CD4-positive, alpha-beta T cell treated with Interleukin-10 for 1 hour (primary cell): ENCODE results near the gene MTUS2.

Experiments used
- DNase-seq: peaks from one replicate; pipeline ENCODE4 v3.0.0-alpha.2; 2020

The MTUS2 gene

DNA sequence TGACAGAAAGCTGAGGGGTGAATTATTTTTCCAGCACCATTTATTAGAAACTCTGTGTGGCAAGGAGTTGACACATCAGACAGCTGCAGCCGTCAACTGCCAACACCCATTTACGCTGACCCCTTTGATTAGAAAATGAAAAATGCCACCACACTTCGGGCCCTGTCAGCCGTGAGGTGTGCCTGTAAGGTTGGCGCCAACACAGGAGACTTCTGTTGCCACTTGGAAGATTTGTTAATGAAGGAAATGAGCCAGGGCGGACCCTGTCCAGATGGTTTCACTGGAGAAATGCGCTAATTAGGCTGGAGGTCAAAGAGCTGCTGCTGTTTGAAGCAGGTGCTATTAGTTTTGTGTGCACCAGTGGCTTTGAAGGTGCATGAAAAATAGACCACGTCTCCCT is 297.5 kb downstream of the MTUS2 start:
- no peak for DNase-seq

DNA sequence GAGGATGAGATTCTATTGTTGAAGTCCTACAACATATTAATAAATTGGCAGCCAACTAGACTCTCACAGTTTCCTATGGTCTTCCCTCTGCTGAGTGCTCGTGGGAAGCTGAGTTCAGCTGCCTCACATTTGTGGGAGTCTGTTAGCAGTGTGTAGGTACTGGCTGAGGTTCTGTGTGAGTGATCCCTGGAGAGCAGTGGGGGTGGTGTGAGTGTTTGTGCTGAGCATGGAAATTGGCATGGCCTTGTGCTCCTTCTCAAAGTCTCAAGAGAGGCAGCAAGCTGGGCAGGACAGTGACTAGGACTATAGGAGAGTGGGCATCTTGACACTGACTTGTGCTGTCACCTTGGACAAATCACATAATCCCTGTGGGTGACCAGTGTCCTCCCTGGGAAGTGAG is 298.3 kb downstream of the MTUS2 start:
- no peak for DNase-seq

DNA sequence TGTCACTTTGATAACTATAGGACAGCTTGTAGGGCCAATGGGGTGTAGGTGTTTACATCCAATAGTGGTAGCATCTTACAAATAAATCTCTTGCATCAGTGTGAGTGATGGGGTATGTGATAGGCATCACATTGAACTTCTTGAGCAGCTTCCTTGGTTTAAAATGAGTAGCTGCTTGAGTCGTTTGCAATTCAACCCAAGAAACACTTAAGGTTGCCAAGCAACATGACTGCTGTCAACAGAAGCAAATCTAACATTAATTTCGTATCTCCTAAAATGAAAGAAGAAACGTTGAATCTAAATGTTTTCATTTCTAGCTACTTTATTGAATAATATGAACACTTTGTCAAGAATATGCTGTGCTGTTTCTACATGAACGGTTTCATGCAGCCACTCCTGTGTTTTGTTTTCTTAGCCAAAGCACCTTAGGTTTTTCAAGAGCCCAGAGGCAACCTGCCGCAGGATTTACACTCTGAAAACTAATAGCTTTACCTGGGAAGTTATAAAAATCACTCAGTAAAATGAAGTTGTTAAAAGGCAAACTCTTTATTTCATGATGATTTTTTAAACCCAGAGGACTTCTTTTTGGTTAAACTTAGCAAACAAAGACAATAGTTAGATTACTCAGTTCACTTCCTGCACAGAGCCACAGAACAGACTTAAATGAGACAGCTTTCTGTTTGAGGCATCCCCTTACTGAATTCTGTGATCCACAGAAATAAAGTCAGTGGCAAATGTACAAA is 305.2 kb downstream of the MTUS2 start:
- peak; percentile 55 for DNase-seq

DNA sequence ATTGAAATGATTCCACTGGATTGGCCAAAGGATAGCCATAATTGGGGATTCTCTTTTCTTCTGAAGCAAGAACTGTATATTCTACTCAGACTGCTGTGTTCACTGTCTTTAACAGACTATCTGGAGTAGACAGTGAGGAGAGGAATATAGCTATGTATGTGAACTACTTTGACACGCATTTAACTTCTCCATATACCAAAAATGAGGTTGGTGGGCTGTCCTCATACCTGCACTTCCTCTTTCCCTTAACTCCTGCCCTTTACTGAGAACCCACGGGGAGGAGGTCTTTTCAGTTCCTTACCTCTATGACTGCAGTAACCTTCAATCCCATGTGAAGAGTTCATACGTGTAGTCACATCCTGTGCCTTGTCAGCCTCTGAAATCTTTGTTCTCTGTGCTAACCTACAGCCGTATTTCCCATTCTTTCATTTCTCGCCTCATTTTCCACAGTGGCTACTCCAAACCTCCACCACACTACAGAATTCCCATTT is 305.8 kb downstream of the MTUS2 start:
- peak; percentile 35 for DNase-seq

DNA sequence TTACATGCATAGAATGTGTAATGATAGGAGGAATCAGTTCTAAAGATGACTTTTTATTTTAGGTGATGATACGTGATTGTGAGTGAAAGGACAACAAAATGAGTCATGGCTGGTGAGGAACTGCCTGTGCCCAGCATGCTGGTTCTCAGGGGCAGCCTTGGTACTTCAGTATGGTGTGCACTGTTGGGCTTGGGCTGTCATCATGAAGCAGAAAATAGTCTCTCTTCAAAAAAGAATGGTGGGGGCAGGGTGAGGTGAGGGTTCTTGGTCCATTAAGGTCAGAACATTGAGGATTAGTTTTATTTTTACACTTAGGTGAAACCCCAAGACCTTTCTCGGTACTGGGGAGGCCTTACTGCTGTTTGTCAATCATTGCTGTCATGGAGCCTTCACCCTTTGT is 309.5 kb downstream of the MTUS2 start:
- DNase-seq, result no peak

DNA sequence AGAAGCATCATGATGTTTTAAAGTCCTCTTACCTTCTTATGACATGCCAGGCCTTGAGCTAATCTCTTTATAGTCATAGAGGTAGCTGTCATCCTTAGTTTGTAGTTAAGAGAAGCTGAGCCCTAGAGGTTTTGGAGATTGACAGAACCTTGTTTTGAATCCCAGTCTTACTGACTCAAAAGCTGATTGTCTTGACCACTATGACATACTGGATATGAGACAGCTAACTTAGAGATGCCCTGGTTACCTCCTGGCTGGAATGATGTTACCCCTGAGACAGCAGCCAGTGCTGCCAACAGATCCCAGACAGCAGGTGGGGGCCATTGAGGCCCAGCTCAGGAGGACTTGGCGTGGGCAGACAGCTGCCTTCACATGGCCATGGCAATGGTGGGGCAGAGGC is 311.0 kb downstream of the MTUS2 start:
- no peak for DNase-seq

DNA sequence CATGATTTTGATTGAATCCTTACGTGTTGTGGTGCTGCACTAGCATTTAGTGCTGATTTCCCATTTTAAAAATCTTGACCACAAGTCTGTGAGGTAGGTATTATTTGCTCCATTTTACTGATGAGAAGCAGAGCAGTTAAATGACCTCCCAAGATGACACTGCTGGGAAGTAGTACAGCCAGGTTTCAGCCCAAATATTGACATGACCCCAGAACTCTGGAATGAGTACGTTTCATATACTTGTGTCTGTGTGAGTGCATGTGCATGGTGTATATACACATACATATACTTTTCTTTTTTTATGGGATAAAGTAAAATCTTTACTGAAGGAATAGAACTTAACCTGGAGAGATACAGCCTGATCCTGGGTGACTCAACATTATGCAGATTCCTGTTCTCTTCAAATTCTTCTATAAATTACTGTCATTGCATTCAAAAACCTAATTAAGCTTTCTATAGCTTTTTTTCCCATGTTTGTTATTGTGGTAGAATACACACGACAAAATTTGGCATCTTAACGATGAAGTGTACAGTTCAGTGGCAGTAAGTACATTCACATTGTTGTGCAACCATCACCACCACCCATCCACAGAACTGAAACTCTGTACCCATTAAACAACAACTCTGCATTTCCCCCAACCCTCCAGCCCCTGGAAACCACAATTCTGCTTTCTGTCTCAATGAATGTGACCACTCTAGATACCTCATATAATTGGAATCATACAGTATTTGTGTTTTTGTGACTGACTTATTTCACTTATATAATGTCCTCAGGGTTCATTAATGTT is 311.9 kb downstream of the MTUS2 start:
- no peak for DNase-seq

DNA sequence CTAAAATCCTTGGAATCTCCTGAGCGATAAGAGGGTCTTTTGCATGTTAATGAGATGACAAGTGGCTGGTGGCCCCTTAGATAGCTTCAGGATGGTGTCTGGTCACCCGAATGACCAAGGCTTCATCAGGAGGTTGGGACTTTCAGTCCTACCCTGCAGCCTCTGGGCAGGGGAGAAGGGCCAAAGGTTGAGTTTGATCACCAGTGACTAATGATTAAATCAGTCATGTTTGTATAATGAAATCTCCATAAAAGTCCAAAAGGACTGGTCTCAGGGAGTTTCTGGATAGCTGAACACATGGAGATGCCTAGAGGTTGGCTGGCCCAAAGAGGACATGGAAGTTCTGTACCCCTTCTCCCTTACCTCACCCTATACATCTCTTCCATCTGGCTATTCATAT is 316.2 kb downstream of the MTUS2 start:
- DNase-seq, result no peak

DNA sequence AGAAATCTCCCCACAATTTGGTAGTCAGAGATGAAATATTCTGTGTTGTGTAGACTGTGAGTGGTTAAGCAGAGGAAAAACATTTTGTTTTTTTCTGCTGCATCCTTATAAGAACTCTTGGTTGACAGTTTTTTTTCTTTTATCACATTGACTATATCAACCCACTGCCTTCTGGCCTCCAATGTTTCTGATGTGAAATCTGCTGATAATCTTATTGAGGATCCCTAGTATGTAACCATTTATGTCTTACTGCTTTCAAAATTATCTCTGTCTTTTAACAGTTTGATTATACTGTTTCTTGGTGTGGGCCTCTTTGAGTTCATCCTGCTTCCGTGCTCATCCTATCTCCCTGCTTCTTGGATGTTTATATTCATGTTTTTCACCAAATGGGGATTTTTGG is 316.9 kb downstream of the MTUS2 start:
- DNase-seq, result no peak

DNA sequence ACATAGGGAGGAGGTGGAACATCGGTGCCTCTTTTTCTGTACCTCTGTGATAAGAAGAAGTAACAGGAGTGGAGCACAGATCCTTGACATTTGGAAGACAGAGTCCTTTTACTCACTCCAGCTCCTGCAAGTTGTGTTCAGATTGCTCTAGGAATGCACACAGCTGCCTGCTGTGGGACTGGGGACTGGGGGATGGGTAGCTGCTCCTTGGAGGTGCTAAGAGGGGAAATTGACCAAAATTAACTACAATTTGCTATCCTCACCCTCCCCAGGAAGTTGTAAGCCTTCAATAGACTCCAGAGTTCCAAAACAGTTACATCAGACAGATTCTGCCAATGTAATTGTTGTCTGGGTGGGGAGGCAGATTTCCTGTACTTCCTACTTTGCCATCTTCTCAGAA is 317.9 kb downstream of the MTUS2 start:
- no peak for DNase-seq

DNA sequence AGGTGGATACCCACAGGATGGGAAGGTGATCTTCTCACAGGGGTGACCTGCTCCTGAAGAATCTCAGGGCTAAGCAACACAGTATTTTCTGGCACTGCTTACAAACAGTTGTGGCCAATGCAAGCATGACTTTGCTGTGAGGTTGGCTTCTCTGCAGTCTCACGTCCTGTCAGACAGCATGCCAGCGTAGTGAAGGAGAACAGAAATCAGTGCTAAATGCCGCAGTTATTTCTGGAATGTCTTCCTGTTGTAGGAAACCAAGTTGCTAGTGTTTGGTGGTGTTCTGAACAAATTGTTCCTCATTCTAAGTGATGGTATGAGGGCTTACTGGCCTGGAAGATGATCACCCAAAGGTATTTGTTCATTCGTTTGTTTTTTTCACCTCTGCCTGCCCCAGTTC is 320.1 kb downstream of the MTUS2 start:
- DNase-seq, result no peak

DNA sequence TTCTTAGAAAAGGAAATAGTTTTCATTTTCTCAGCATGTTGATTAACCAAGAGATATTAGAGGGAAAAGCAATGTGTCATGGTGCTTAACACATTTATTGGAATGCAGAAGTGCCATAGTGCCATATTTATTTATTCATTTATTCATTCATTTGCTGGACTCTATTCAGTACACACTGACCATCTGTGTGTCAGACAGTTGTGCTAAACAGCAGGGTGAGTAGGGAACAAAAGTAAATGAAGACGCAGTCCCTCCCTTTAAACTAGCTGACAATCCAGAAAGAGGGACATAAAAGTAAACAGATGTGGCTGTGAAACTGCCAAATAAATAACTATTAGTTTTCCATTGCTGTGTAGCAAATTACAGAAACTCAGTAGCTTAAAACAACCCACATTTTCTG is 323.7 kb downstream of the MTUS2 start:
- DNase-seq, result no peak

DNA sequence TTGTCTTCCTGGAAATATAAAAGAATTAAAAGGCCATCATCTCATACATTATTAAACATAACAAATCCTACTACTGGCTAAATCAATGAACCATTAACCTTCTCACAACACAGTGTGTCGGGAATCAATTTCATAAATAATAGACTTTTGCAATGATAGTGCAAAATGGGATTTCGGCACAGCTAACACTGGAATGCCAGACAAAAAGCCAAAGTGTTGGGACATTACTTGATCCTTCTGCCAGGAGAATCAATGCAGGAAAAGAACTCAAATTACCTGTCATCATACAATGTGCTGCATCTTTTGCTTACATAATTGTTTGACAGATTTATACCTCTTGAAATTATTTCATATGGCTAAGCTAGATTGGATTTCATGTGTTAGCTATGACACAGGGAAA is 334.3 kb downstream of the MTUS2 start:
- no peak for DNase-seq

DNA sequence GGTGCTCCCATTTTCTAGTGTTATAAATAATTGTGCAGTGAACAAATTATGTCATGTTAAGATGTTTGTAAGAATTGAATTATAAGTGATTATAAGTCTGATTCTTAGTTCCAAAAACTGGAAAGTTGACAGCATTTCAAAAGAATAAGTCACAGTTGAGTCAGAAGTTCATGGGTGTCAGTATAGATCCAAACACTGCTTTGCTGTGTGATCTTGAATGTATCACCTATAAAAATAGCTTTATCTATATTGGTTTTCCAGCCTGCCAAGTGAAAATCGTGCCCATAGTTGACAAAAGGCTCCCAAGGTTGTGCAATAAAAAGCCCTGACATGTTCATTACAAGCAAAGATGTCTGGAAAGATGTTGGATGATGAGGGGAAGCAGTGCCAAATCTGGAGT is 336.0 kb downstream of the MTUS2 start:
- DNase-seq, result no peak

DNA sequence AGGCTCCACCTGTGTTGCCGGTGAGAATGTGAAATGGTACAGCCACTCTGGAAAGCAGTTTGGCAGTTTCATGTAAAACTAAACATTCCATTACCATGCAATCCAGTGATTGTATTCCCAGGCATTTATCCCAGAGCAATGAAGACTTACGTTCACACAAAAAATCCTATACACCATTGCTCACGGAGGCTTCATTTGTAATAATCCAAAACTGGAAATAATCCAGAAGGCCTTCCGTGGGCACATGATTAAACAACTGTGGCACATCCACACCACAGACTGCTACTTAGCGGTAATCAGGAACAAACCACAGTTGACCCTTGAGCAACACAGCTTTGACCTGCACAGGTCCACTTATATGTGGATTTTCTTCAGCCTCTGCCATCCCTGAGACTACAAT is 339.7 kb downstream of the MTUS2 start:
- no peak for DNase-seq

DNA sequence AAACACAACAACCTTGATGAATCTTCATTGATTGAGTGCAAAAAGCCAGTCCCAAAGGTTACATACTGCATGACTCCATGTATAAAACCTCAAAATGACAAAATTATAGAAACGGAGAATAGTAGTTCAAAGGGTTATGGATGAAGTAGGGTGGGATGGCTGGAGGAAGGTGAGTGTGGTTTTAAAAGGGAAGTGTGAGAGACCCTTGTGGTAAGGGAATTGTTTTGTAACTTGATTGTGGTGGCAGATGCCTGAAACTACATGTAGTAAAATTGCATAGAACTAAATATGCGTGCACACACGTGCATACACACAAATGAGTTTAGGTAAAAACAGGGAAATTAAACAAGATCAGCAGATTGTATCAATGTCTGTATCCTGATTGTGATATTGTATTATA is 340.7 kb downstream of the MTUS2 start:
- DNase-seq, result no peak

DNA sequence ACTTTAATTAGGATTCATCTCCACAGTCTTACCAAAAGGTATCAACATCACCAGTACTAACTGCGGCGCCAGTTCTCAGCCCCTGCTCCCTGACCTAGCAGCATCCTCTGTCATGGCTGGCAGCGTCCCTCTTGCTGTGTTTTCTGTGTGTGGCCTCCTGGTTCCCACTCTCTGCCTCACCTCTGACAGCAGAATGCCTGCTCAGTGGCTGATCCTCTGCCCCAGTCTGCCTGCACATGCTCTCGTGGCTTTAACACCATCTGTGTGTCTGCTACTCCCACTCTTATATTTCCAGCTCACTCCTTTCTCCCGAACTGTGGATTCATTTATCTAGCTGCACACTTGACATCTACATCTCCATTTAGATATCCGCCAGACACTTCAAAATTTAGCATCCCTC is 341.5 kb downstream of the MTUS2 start:
- no peak for DNase-seq

DNA sequence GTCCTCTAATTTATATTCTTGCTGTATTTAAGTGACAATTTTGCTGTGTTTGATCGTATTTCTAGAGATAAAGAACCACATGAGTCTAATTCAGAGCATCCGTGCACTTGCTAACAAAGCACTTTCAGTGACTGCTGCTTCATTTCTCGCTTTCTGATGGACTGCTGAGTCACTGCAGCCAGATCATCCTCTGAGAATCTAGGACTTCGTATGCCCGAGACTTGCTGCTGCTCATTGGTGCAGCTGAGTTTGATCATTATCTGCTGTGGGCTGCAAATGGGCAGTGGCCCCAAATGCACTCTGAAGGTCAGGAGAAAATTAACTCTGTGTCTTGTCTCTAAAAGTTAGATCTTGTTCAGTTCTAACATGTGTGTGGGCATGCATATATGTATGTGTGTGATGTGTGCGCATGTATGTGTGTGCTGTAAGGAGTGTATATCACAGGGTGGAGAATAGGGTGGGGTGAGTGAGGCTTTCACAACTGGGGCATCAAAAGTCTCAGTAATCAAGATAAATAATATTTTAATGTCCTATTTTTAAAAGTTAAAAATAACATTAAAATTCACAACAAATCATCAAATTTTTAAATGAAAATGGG is 342.6 kb downstream of the MTUS2 start:
- DNase-seq, result no peak

DNA sequence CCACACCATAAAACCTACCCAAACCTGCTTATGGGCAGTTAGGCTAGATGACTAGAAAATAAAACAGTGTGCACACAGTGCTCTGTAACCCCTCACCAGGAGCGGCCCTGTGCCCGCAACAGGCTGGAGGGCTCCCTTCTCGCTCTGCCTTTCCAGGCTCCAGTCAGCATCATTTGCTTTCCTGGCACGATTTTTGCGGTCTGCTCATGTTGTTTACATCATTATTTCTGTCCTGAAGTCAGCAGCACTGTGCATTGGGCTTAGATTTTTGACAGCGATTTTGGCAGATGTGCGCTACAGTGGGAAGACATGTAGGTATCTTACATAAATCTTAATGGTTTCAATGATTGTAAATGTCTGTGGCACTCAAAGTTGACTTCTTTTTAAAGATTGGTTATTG is 344.0 kb downstream of the MTUS2 start:
- no peak for DNase-seq

DNA sequence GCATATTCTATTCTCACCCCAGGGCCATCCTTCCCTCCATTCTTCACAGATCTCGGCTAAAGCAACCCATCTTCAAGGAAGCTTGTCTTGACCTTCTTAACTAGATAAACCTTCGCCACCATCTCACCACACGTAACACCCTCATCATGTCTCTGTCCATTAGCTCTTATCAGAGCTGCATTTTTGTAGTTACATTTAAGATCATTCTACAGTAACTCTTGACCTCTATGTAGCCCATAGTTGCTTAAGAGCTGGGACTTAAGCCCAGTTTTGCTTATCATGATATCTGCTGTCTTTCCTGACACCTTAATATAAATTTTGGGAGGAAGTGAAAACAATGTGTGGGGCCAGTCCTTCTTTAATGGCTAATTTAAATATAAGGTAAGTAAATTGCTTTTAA is 345.1 kb downstream of the MTUS2 start:
- no peak for DNase-seq

DNA sequence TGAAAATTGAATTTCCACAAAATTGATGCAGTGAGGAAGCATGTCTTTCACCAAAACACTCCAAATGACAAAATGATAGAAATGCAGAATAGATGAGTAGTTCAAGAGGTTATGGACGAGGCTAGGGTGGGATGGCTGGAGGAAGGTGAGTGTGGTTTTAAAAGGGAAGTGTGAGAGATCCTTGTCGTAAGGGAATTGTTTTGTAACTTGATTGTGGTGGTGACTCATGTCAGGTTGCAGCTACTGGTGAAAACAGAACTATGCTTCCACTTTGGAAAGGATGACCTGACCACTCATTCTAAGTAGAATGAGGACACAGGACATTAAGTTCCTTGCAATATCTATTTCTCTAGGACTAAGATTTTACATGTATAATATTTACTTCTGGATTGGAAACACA is 345.7 kb downstream of the MTUS2 start:
- no peak for DNase-seq

DNA sequence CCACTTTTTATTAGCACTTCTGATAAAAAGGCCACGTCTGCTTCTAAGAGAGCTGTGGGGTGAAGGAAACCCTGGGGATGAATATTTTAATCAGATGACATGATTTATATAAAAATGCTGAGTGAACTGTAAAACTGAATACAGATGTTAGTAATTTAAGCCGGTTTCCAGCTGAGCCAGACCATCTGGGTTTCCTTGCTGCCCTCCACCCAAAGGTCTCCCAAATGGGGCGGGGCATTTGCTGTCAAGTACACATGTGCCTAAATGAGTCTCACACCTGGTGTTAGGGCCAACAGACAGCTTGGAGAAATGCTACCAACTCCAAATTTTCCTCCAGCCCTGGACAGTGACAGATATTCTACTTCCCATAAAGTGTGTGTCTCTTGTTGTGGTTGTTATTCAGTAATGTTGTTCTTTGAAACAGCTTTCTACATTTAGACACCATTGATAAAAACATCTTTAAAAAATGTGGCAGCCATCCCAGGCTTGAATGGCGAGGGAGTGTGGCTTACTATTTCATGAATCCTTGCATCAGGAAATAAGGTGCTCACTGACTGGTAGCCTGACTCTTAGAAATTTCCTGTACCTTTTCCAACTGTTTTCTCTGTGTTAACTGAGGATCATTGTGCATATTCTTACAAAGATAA is 350.4 kb downstream of the MTUS2 start:
- no peak for DNase-seq

DNA sequence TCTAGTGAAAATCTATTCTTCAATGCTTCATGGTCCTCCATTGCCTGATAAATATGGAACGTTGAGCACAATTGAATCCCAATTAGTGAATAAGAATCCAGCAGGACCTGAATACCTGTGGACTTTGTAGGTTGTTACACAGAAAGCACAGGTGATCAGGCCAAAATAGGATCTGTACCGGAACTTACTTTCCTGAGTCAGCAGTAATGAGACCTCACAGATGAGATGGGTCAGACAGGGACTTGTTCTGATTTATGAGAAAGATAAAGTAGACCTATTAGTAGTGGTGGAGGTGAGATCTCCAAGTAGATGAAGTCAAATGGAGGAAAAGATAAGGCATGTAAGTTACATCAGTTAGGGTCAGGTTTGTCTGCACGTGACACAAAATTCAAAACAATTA is 351.1 kb downstream of the MTUS2 start:
- no peak for DNase-seq

DNA sequence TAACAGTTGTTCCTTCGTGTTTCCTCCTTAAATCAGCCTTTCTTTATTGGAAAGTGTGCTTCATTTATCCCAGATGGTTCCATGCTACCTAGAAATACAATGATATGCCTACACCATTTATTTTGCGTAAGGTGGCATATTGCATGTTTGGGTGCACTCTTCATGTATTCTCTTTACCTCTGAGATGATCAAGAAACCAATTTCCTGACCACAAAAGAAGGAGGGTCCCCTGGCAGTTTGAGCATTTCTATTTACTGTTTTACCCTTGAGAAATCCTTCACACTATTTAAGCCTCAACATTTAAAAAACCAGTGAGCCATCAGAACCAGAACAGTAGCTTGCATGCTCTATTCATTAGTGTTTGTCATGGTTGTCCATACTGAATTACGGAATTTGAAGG is 354.0 kb downstream of the MTUS2 start:
- DNase-seq, result no peak
